K562 (cell line): ENCODE measurements around the gene FGFRL1. TPM values are rescaled to one million over a fixed set of nuclear protein-coding genes. Genes with fewer than 3 reads are reported as not detected.
A peak's percentile ranks its signal among the peaks of the same experiment; 100 is the strongest.

ENCODE experiments used
- CBFA2T2 ChIP-seq: fragments of 450-650 bp; conservative IDR thresholded peaks from 2 replicates; pipeline ENCODE4 v1.6.1; 2017; ENCODE audit warnings: mild to moderate bottlenecking
- CHD7 ChIP-seq: fragments of 200-600 bp; sonication (generic); IDR thresholded peaks from one replicate; pipeline ENCODE4 v1.6.1; 2012; ENCODE audit warnings: mild to moderate bottlenecking, low read depth, low read length, inconsistent platforms
- EP400 ChIP-seq: fragments of 450-650 bp; IDR thresholded peaks from 2 replicates; pipeline ENCODE4 v1.6.1; 2017; ENCODE audit warnings: antibody characterized with exemption, mild to moderate bottlenecking, moderate library complexity
- FOS ChIP-seq: IDR thresholded peaks from 3 replicates; pipeline ENCODE4 v1.6.1; 2011; ENCODE audit not compliant: insufficient read length; ENCODE audit errors: extremely low read depth
- HLTF ChIP-seq: fragments of 450-650 bp; IDR thresholded peaks from 2 replicates; pipeline ENCODE4 v1.6.1; 2016
- HMBOX1 ChIP-seq: sonication (generic); IDR thresholded peaks from 2 replicates; pipeline ENCODE4 v1.6.1; 2016
- MEIS2 ChIP-seq: fragments of 450-650 bp; IDR thresholded peaks from 2 replicates; pipeline ENCODE4 v1.6.1; 2014; ENCODE audit warnings: mild to moderate bottlenecking; ENCODE audit not compliant: partially characterized antibody
- NONO ChIP-seq, 2 experiments: fragments of 200-400 bp in 1 of 2; fragments of 450-650 bp in 1 of 2; formaldehyde crosslinking in 1 of 2; IDR thresholded peaks; 2 replicates each; pipeline ENCODE4 v1.6.1; 2017; ENCODE audit warnings: low read depth in 2 of 2, mild to moderate bottlenecking in 2 of 2, moderate library complexity in 2 of 2, low read length in 1 of 2
- ZBED1 ChIP-seq: IDR thresholded peaks from 2 replicates; pipeline ENCODE4 v1.6.1; 2014
- ZBTB7A ChIP-seq: IDR thresholded peaks from 2 replicates; pipeline ENCODE4 v1.6.1; 2011; ENCODE audit warnings: low read depth, mild to moderate bottlenecking, low read length, moderate library complexity, borderline replicate concordance; ENCODE audit not compliant: control insufficient read depth
- ZNF280B ChIP-seq: fragments of 250-450 bp; sonication (Bioruptor Pico); IDR thresholded peaks from 2 replicates; pipeline ENCODE4 v1.5.1; 2021; ENCODE audit warnings: mild to moderate bottlenecking
- polyA plus RNA-seq, 8 experiments: library from polyadenylated mRNA; depleted of rRNA in 4 of 8; stranded (reverse) in 5 of 8; unstranded in 3 of 8; fragments of >200 nt; fragmentation: Nextera tagmentation in 2 of 8; fragmentation: Illumina TruSeq in 1 of 8; extraction: Ambion mirVana in 2 of 8; extraction: Trizol in 1 of 8; gene quantifications; 2 replicates each; pipeline versions ENCODE4 v1.2.1 to v1.2.3, GENCODE V29; 2011 to 2014; ENCODE audit warnings: inconsistent platforms in 1 of 8, missing spikeins in 1 of 8
- total RNA-seq, 7 experiments: library from RNA; depleted of rRNA in 6 of 7; stranded (reverse); fragments of >200 nt in 6 of 7; fragmentation: Illumina TruSeq in 2 of 7; extraction: Trizol in 2 of 7; gene quantifications; 2 replicates each; pipeline versions ENCODE4 v1.2.1 to v1.2.3, GENCODE V29; 2011 to 2021; ENCODE audit warnings: low replicate concordance in 1 of 7

FGFRL1 gene
- total and polyA plus RNA-seq, 9 of the 15 experiments (the other 6 are each of a cell fraction or from before 2014, with no cell fraction given) = 0.34 to 49.9 (median 14.6) TPM

GRCh38 chr4:986879-987623 lies 24.4 kb upstream of the FGFRL1 start, which contains the start of gene IDUA (continued):
- TF ChIP-seq CHD7 = no peak
- TF ChIP-seq FOS = no peak
- TF ChIP-seq CBFA2T2 = no peak
- peak; percentile 67 to 86 for TF ChIP-seq NONO (IDR thresholded peaks at IDR 0.05; ENCODE audit: low read depth in 2 of 2, low read length in 1 of 2)
- TF ChIP-seq HLTF = no peak
- TF ChIP-seq EP400 = peak; percentile 46; the same call in 1 of the 2 replicates
- no peak for TF ChIP-seq HMBOX1
- no peak for TF ChIP-seq ZNF280B
- no peak for TF ChIP-seq ZBED1
- TF ChIP-seq MEIS2 = no peak
- TF ChIP-seq ZBTB7A = peak; percentile 97
